GM12878 (cell line): Measurements from ENCODE around the gene TMIGD3. TPM values are rescaled to one million over a fixed set of nuclear protein-coding genes. Genes with fewer than 3 reads are reported as not detected.

Experiments used
- ATAC-seq: fragments of 200-7000 bp; cut with Tn5 transposase; 3 replicates; pipeline ENCODE4 v1.9.1; 2020; ENCODE audit warnings: mild to moderate bottlenecking, moderate library complexity
- BruUV-seq: library from RNA; stranded (reverse); fragments of 400-500 nt; replicated peaks from 2 replicates; lab custom pipeline; 2021; lab: Mats Ljungman, UMichigan
- CTCF ChIA-PET: fragments of 300-600 bp; sonication (Branson Sonifier 250); formaldehyde crosslinking; extraction: SDS; loops from one replicate; lab custom pipeline; 2021; ENCODE audit warnings: inconsistent platforms; lab: Yijun Ruan, JAX
- POLR2A ChIA-PET: fragments of 350-600 bp; formaldehyde crosslinking; extraction: SDS; loops from one replicate; lab custom pipeline; 2021; ENCODE audit warnings: inconsistent platforms; lab: Charles Lee
- RAD21 ChIA-PET: fragments of 300-600 bp; sonication (Branson Sonifier 250); formaldehyde crosslinking; loops from one replicate; lab custom pipeline; 2023; ENCODE audit warnings: antibody characterized with exemption; ENCODE audit not compliant: unreplicated experiment; lab: Charles Lee
- SMC1A ChIA-PET: fragments of 300-600 bp; sonication (Branson Sonifier 250); formaldehyde crosslinking; loops from one replicate; lab custom pipeline; 2023; ENCODE audit not compliant: unreplicated experiment, uncharacterized antibody; lab: Charles Lee
- DNase-seq: peaks from one replicate; pipeline ENCODE4 v3.0.0-alpha.2; 2011; ENCODE audit warnings: low read depth, low spot score
- FAIRE-seq: peaks from 3 replicates; lab custom pipeline; 2011; peaks lifted over from hg19 to GRCh38; lab: Jason Lieb, UNC
- H2AFZ ChIP-seq: 2 replicates; pipeline ENCODE4 v1.6.0; 2011; ENCODE audit warnings: low read depth, low read length, control low read depth; ENCODE audit not compliant: control insufficient read depth
- H3K27ac ChIP-seq: 2 replicates; pipeline ENCODE4 v1.5.1; 2011; ENCODE audit warnings: control low read depth; ENCODE audit not compliant: control insufficient read depth, insufficient read depth
- H3K27me3 ChIP-seq, 2 experiments: replicated peaks in 1 of 2; 2 replicates each; pipeline versions ENCODE4 v1.6.0 to v1.6.1; 2011; ENCODE audit warnings: low read length in 1 of 2; ENCODE audit not compliant: control insufficient read depth in 2 of 2, insufficient read depth in 2 of 2
- H3K36me3 ChIP-seq, 2 experiments: 2 replicates each; pipeline ENCODE4 v1.5.1; 2011; ENCODE audit warnings: low read length in 1 of 2; ENCODE audit not compliant: control insufficient read depth in 2 of 2, insufficient read depth in 2 of 2
- H3K4me1 ChIP-seq: 2 replicates; pipeline ENCODE4 v1.6.1; 2011; ENCODE audit warnings: mild to moderate bottlenecking, low read length, moderate library complexity, mixed read lengths; ENCODE audit not compliant: control insufficient read depth, insufficient read depth
- H3K4me2 ChIP-seq: 2 replicates; pipeline ENCODE4 v1.6.0; 2011; ENCODE audit warnings: control low read depth; ENCODE audit not compliant: control insufficient read depth, insufficient read depth
- H3K4me3 ChIP-seq: fragments of 200-600 bp; sonication (generic); 2 replicates; pipeline ENCODE4 v1.5.1; 2016
- H3K79me2 ChIP-seq: 2 replicates; pipeline ENCODE4 v1.6.0; 2011; ENCODE audit warnings: low read length; ENCODE audit not compliant: control insufficient read depth, insufficient read depth
- H3K9ac ChIP-seq: 2 replicates; pipeline ENCODE4 v1.8.0; 2011; ENCODE audit warnings: low read length, control low read depth, mixed read lengths; ENCODE audit not compliant: control insufficient read depth, insufficient read depth
- H3K9me3 ChIP-seq: replicated peaks from 3 replicates; pipeline ENCODE4 v1.5.1; 2011; ENCODE audit warnings: mild to moderate bottlenecking, low read length; ENCODE audit not compliant: control insufficient read depth, insufficient read depth
- H4K20me1 ChIP-seq: 2 replicates; pipeline ENCODE4 v1.6.0; 2011; ENCODE audit not compliant: control insufficient read depth, insufficient read depth
- BCLAF1 ChIP-seq: fragments of 450-650 bp; IDR thresholded peaks from 2 replicates; pipeline ENCODE4 v1.6.1; 2017; ENCODE audit warnings: antibody characterized with exemption, mild to moderate bottlenecking, moderate library complexity
- CHD1 ChIP-seq: IDR thresholded peaks from 2 replicates; pipeline ENCODE4 v1.6.1; 2012; ENCODE audit warnings: low read depth, low read length, improper control_type of control experiment
- EGR1 ChIP-seq, 2 experiments: IDR thresholded peaks; 1 replicate in 1 of 2; 2 replicates in 1 of 2; pipeline ENCODE4 v1.6.1; 2011 to 2012; ENCODE audit warnings: low read depth in 2 of 2, low read length in 2 of 2, borderline replicate concordance in 1 of 2, mild to moderate bottlenecking in 1 of 2, moderate library complexity in 1 of 2
- IRF3 ChIP-seq: fragments of 450-650 bp; IDR thresholded peaks from 2 replicates; pipeline ENCODE4 v1.6.1; 2014; ENCODE audit warnings: mild to moderate bottlenecking
- PML ChIP-seq: IDR thresholded peaks from 2 replicates; pipeline ENCODE4 v1.6.1; 2012; ENCODE audit warnings: low read length, inconsistent platforms
- SPI1 ChIP-seq: IDR thresholded peaks from 2 replicates; pipeline ENCODE4 v1.6.1; 2011; ENCODE audit warnings: low read depth, mild to moderate bottlenecking, low read length, moderate library complexity, borderline replicate concordance; ENCODE audit not compliant: insufficient read depth
- SRF ChIP-seq, 2 experiments: IDR thresholded peaks; 2 replicates each; pipeline ENCODE4 v1.6.1; 2011; ENCODE audit warnings: low read depth in 2 of 2, low read length in 2 of 2, mild to moderate bottlenecking in 1 of 2, moderate library complexity in 1 of 2
- WGBS: methylation state at CpG from one replicate; pipeline ENCODE4 v1.1.6; 2016; ENCODE audit warnings: low lambda C conversion rate; ENCODE audit not compliant: insufficient replicate concordance, insufficient coverage; ENCODE audit errors: missing lambda C conversion rate; 5-methylcytosine and 5-hydroxymethylcytosine counted together
- in situ Hi-C: fragments of 300-500 bp; cut with MboI; formaldehyde crosslinking; loops from 9 replicates; pipeline ENCODE4 v1.14.3; 2018; ENCODE audit warnings: mixed read lengths
- intact Hi-C: fragments of 100-400 bp; cut with micrococcal nuclease; formaldehyde crosslinking; loops from one replicate; pipeline ENCODE4 v1.14.2; 2022; ENCODE audit not compliant: unreplicated experiment
- polyA plus RNA-seq, 11 experiments: library from polyadenylated mRNA; depleted of rRNA in 4 of 11; unstranded in 6 of 11; stranded (reverse) in 5 of 11; fragments of >200 nt; fragmentation: Nextera tagmentation in 4 of 11; fragmentation: Illumina TruSeq in 1 of 11; extraction: Ambion mirVana in 4 of 11; extraction: Trizol in 1 of 11; gene quantifications; 1 replicate in 1 of 11; 2 replicates in 10 of 11; pipeline versions ENCODE4 v1.2.1 to v1.2.3, GENCODE V29; 2011 to 2016; ENCODE audit warnings: inconsistent platforms in 2 of 11, missing spikeins in 2 of 11, low read depth in 1 of 11
- total RNA-seq, 4 experiments: library from RNA; depleted of rRNA in 3 of 4; stranded (reverse); fragments of >200 nt in 3 of 4; fragmentation: Illumina TruSeq in 1 of 4; extraction: Trizol in 1 of 4; gene quantifications; 2 replicates each; pipeline versions ENCODE4 v1.2.1 to v1.2.3, GENCODE V29; 2013 to 2021

Gene TMIGD3
- total and polyA plus RNA-seq, 10 of the 15 experiments (the other 5 are each of a cell fraction or from before 2014, with no cell fraction given): 0.17 TPM; not detected in 9

- TF ChIP-seq IRF3: no peak
- no peak for TF ChIP-seq EGR1 (IDR thresholded peaks at IDR 0.05; ENCODE audit: borderline replicate concordance in 1 of 2, low read depth in 2 of 2, low read length in 2 of 2)
- TF ChIP-seq CHD1: no peak
Measured at GRCh38 chr1:111481387-111482221, 21.8 kb downstream of the TMIGD3 start (continued).

GRCh38 chr1:111480674-111481073, 22.8 kb downstream of the TMIGD3 start:
- Histone ChIP-seq H3K4me1 (peaks cover 25% of the 10 kb centered on the region), H3K36me3 (no peaks in the 10 kb centered on the region), H3K9me3 (no peaks in the 10 kb centered on the region), H3K9ac (no peak overlapping the region), H3K4me2 (no peak overlapping the region), H3K27me3 (no peaks in the 10 kb centered on the region), H3K4me3 (no peak overlapping the region), H3K79me2 (no peaks in the 10 kb centered on the region), H4K20me1 (no peaks in the 10 kb centered on the region), H2AFZ (no peak overlapping the region), H3K27ac (no peak overlapping the region)
- intact Hi-C loops: loop anchor here (1.0 kb wide), 3 partner anchors 28 to 289 kb away; no protein-coding TSS in a partner anchor
- 0% methylated on average over 1 of the region's 1 CpG for WGBS
- ATAC-seq (no peak), FAIRE-seq (no peak), DNase-seq (no peak)
- TF ChIP-seq SPI1 (peak; percentile 47; the same call in 1 of the 2 replicates), PML (no peak), SRF (IDR thresholded peaks at IDR 0.05; ENCODE audit: low read depth in 2 of 2, low read length in 2 of 2) (no peak), BCLAF1 (no peak)
- ChIA-PET CTCF (interaction anchor here (0.6 to 8.7 kb wide), 17 partner anchors 12 to 290 kb away, joined by 3 to 119 read pairs (median 9); no protein-coding TSS in a partner anchor), RAD21 (interaction anchor here (0.9 to 3.9 kb wide), 12 partner anchors 17 to 293 kb away, joined by 3 to 29 read pairs (median 4); partner anchors contain the start of genes DDX20 and WDR77), POLR2A (interaction anchor here (0.9 to 1.3 kb wide), 3 partner anchors 11 to 275 kb away, joined by 3 read pairs; partner anchors contain the start of gene DDX20), SMC1A (interaction anchor here (0.7 to 12.1 kb wide), 12 partner anchors 8 to 450 kb away, joined by 3 to 128 read pairs (median 4); partner anchors contain the start of gene DDX20)
- in situ Hi-C loops: loop anchor here (5.0 to 25.0 kb wide), 2 partner anchors 267 to 882 kb away; no protein-coding TSS in a partner anchor
- no TSS peak for BruUV-seq
